Measurements from ENCODE around the gene SNX19. TPM values are rescaled to one million over a fixed set of nuclear protein-coding genes. Genes with fewer than 3 reads are reported as not detected.

SNX19 gene
- total and polyA plus RNA-seq, 2 of the 4 experiments (the other 2 are of a cell fraction) = 35.9 to 113 TPM

DNA sequence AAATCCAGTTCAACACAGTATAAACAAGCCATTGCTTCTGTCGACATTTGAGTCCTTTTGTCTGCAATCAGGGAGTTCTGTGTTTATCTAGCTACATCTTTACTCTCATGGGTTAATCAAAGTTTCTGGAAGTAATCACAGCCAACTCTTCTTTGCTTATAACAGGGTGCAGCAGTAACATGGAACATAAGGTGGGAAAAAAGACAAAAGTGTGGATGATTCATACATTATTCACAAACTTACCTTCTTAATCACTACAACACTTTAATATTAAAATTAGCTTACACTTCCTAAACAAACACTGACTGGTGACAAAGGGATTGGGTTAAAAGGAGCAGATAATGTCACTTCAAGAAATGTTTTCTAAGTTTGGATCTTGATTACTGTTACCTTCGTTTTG is 44.7 kb downstream of the SNX19 start:
- Histone ChIP-seq H3K4ac (ENCODE audit: low read depth, low read length) (no peak overlapping the region), H3K4me2 (ENCODE audit: low read depth, low read length) (no peak overlapping the region), H2AK5ac (ENCODE audit: low read depth, low read length) (no peak overlapping the region), H3K23ac (ENCODE audit: low read depth, low read length) (no peak overlapping the region), H2BK5ac (ENCODE audit: low read depth, low read length, poor library complexity, severe bottlenecking) (no peak overlapping the region), H4K91ac (ENCODE audit: insufficient read depth, low read depth, low read length) (no peak overlapping the region), H4K5ac (ENCODE audit: low read depth, low read length) (no peak overlapping the region), H3K4me3 (ENCODE audit: insufficient read depth, low read depth, low read length) (no peak overlapping the region), H3K79me1 (ENCODE audit: low read depth in 1 of 2, low read length in 2 of 2) (peaks cover 0 to 11% of the 10 kb centered on the region in 2 experiments; a peak in 2 of 4 replicates), H3K9ac (ENCODE audit: low read depth, low read length) (no peak overlapping the region), H3K36me3 (ENCODE audit: control insufficient read depth, insufficient read depth, low read length) (peaks cover 18% of the 10 kb centered on the region), H2AFZ (replicated peaks; ENCODE audit: low read length, poor library complexity) (no peak overlapping the region), H3K4me1 (ENCODE audit: control insufficient read depth, insufficient read depth, low read length) (peaks cover 7% of the 10 kb centered on the region), H4K8ac (ENCODE audit: low read depth in 2 of 2, low read length in 2 of 2) (no peak overlapping the region), H3K9me1 (ENCODE audit: insufficient read depth, low read length) (peaks cover 11% of the 10 kb centered on the region), H3K18ac (ENCODE audit: low read depth, low read length) (no peak overlapping the region), H2BK20ac (ENCODE audit: low read depth, low read length) (no peak overlapping the region), H2BK120ac (ENCODE audit: low read depth, low read length) (no peak overlapping the region), H3K14ac (replicated peaks; ENCODE audit: low read depth, low read length) (no peak overlapping the region), H2AK9ac (replicated peaks; ENCODE audit: low read depth, low read length, poor library complexity) (no peak overlapping the region), H2BK15ac (ENCODE audit: low read depth, low read length) (no peak overlapping the region), H3K56ac (ENCODE audit: extremely low read depth, insufficient read depth, low read length) (no peak overlapping the region), H3K9me3 (ENCODE audit: control insufficient read depth, insufficient read depth, low read length) (no peaks in the 10 kb centered on the region), H3K27ac (ENCODE audit: insufficient read depth, low read length) (no peak overlapping the region), H4K20me1 (ENCODE audit: insufficient read depth, low read length) (peaks cover 4% of the 10 kb centered on the region; the same call in 1 of the 2 replicates), H3K27me3 (ENCODE audit: control insufficient read depth, insufficient read depth, low read length) (no peaks in the 10 kb centered on the region)
- in situ Hi-C loops (cut with MboI; ENCODE audit: low sequenced_read_pairs) (no loop called here), intact Hi-C loops (cut with micrococcal nuclease) (no loop called here), dilution Hi-C loops (cut with HindIII; ENCODE audit: low sequenced_read_pairs, unreplicated experiment) (loop anchor here (25.0 kb wide), 1 partner anchor 434 kb away; the partner anchor contains the start of genes ADAMTS15 and ADAMTS8)
- WGBS, 2 experiments (ENCODE audit: extremely low coverage in 2 of 2, insufficient read length in 1 of 2) = 33% methylated on average over 1 of the region's 2 CpGs; no CpG with 5 or more reads in 1 of the 2 experiments
- DNase-seq (no peak), ATAC-seq (ENCODE audit: low read depth) (no peak)
- CTCF ChIA-PET = interaction anchor here (1.6 kb wide), 1 partner anchor 10 kb away, joined by 5 read pairs; no protein-coding TSS in a partner anchor
- no TSS peak for BruUV-seq (replicated peaks)
- TF ChIP-seq, protein P1, sequence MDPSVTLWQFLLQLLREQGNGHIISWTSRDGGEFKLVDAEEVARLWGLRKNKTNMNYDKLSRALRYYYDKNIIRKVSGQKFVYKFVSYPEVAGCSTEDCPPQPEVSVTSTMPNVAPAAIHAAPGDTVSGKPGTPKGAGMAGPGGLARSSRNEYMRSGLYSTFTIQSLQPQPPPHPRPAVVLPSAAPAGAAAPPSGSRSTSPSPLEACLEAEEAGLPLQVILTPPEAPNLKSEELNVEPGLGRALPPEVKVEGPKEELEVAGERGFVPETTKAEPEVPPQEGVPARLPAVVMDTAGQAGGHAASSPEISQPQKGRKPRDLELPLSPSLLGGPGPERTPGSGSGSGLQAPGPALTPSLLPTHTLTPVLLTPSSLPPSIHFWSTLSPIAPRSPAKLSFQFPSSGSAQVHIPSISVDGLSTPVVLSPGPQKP (IDR thresholded peaks at IDR 0.05; ENCODE audit: borderline replicate concordance, low read depth, low read length) = no peak
- TF ChIP-seq POLR2A (IDR thresholded peaks at IDR 0.05; ENCODE audit: low read depth, low read length) (no peak), NFE2L2 (IDR thresholded peaks at IDR 0.05; ENCODE audit: low read depth, low read length) (no peak)
- POLR2A ChIA-PET (ENCODE audit: unreplicated experiment) = no interaction called here
